PFSK-1 (cell line): Measurements from ENCODE around the gene TMEM80.

Source experiments
- POLR2AphosphoS5 ChIP-seq: IDR thresholded peaks from 2 replicates; pipeline ENCODE4 v1.6.1; 2012; ENCODE audit warnings: low read depth, mild to moderate bottlenecking, control low read depth, low read length, moderate library complexity
- REST ChIP-seq, 2 experiments: IDR thresholded peaks; 2 replicates each; pipeline versions ENCODE4 v1.6.1 to v1.8.0; 2011 to 2012; ENCODE audit warnings: low read depth in 2 of 2, low read length in 2 of 2, control low read depth in 1 of 2, inconsistent platforms in 1 of 2, mild to moderate bottlenecking in 1 of 2, moderate library complexity in 1 of 2; ENCODE audit not compliant: insufficient read depth in 1 of 2
- TAF1 ChIP-seq: IDR thresholded peaks from 2 replicates; pipeline ENCODE4 v1.6.1; 2012; ENCODE audit warnings: low read length, control low read depth, borderline replicate concordance; ENCODE audit not compliant: insufficient read depth

GRCh38 chr11:674406-674805, 21.2 kb upstream of the TMEM80 start:
- no peak for TF ChIP-seq POLR2AphosphoS5
- no peak for TF ChIP-seq REST (IDR thresholded peaks at IDR 0.05; ENCODE audit: insufficient read depth in 1 of 2, low read depth in 2 of 2, low read length in 2 of 2)
- no peak for TF ChIP-seq TAF1
